HG03439 (cell line): Measurements from ENCODE around the gene NAGK.
"Not testable (repeated sequence)": the region's sequence is repeated elsewhere in the genome, so short reads cannot be mapped to it uniquely, and the experiment has no call there.

Experiments used
- ATAC-seq: cut with Tn5 transposase; IDR thresholded peaks from one replicate; pipeline ENCODE4 v1.9.1; 2021; ENCODE audit warnings: mild to moderate bottlenecking, moderate library complexity; ENCODE audit not compliant: unreplicated experiment

The NAGK gene

DNA sequence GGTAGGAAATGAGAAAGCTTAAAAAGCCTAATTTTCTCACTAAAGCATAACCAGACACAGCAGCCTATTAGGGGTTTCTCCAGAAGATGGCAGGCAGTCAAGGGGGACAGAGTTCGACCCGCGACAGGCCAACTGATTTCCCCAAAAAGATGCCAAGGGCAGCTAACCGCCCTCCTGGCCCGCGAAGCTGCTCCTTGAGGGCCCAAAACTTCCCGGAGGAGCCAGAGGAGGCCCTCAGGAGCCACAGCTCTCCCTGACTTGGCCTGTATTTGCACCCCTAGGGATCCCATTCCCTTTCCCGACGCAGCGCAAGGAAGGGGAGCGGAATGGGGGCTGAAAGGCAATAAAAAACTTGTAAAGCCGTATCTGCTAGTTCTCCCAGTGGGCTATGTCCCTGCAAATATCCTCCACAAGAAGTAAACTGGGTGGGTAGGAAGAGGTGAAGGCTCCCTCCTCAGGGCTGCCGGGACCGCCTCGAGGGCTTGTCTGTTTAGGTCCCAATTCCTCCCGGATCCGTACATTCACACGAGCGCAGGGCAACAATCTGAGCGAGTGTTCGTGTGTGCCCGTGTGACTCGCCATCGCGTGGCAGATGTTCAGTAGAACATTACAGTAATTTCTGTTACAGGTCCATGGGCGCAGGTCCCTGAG lies 756 bp upstream of the NAGK start:
- ATAC-seq, result no peak

DNA sequence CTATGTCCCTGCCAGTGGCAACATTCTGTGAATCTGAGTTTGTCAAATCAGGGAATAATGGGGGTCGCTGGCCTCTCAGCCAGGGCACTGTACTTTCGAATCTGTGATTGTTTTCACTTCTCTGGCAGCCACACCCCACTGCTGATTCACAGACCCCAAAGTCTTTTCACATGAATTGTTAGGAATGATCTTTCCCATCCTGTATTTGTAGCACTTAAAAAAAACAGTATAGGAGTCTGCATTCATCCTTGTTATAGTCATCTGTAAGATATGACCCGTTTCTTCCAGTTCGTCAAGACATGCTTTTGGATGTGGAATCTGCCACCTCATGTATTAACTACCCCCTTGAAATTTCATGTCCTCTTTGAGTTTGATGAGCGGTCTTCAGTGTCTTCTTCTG lies 928 bp downstream of the NAGK start:
- no peak for ATAC-seq

DNA sequence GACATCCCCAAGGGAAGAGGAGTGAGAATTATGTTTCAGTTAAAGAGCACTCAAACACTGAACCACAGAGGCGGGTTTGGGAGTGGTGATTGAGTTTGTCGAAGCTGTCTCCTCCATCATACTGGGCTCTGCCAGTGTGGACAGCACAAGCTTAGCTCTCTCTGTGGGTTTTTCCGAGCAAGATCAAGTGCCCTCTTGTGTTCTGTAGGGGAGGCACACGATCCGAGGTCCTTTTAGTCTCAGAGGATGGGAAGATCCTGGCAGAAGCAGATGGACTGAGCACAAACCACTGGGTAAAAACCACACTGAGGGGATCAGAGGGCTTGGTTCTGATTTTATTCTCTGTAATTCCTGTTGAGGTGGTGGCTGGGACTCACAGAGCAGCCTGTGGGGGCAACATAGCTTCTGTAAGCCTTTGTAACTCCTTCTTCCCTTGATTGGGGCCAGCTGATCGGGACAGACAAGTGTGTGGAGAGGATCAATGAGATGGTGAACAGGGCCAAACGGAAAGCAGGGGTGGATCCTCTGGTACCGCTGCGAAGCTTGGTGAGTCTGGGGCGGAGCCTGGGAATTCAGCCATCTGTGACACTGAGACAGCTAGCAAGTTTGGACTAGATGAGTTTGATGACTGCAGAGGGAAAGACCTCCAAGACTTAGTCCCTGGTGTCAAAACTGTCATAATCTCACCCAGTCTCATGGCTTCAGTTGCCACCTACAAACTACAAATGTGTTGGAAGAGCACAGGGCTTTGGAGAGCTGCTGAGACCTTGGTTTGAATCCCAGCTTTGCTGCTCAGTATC lies 2.0 kb downstream of the NAGK start:
- ATAC-seq, result no peak

DNA sequence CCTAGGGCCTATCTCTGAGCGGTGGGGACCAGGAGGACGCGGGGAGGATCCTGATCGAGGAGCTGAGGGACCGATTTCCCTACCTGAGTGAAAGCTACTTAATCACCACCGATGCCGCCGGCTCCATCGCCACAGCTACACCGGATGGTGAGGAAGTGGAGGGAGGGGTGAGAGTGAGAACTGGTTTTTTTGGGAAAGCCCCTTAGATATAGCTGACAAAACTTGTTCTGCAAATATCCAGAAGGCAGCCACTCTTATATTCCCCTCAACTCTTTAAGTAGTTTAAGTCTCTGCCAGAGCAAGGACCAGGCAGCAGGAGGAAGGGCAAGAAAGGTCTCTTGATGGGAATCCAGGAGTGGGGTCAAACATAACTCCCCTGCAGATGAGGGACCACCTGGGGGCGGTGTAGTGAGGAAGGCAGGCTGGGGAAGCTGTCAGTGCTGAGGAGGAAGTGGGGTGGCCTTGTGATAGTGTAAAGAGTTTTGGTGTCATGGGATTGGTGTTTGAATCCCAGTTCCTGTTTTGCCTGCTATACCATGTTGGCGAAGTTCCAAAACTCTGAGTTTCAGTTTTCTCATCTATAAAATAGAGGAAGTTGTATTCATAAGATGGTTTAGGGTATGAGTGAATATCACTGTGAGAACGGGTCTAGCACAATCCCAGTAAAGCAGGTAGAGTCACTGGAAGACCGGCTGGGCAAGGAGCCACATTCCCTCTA lies 3.4 kb downstream of the NAGK start:
- no peak for ATAC-seq

DNA sequence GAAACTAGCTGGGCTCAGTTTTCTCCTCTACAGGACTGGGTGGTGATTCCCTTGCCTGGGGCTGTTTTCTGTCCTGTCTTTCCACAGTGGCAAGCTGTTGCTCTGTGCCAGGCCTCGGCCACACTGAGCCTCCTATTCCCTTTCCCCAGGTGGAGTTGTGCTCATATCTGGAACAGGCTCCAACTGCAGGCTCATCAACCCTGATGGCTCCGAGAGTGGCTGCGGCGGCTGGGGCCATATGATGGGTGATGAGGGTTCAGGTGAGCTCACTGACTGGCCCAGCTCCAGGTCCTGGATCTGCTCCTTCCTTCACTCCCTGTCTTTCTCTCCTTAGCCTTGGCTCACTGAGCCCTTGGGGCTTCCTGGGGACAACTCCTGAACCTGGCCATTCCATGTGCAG lies 4.0 kb downstream of the NAGK start:
- ATAC-seq, result no peak

DNA sequence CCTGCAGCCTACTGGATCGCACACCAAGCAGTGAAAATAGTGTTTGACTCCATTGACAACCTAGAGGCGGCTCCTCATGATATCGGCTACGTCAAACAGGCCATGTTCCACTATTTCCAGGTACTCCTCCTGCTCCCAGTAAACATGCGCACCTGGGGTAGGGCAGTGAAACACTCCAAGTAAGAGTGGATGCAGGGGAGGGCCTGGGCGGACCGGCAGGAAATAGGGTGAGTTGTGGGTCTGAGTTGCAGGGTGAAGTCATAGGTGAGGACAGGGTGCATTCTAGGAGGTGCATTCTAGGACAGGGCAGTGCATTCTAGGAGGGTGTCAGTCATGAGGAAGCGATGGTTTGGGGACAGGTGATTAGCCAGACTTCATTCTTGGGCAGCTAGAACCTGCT lies 5.0 kb downstream of the NAGK start:
- ATAC-seq, result no peak

DNA sequence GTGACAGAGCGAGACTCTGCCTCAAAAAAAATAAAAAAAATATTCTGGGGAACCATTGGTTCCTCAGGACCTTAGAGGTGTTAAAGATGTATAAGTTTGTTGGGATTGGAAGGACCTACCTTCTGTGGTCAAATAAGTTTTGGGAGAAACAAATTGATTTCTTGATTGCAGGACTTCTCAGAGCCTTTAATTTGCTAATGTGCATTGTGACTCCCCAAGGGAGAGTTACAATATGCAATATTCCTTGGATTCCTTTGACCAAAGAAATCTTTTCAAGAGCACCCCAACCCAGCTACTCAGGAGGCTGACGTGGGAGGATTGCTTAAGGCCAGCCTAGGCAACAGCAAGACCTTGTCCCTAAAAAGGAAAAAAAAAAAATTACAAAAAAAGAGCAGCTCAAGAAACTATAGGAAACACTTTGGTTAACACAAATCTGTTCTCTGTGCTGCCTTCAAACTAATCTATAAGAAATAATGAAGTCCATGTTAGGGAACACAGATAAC lies 6.5 kb downstream of the NAGK start:
- no peak for ATAC-seq

DNA sequence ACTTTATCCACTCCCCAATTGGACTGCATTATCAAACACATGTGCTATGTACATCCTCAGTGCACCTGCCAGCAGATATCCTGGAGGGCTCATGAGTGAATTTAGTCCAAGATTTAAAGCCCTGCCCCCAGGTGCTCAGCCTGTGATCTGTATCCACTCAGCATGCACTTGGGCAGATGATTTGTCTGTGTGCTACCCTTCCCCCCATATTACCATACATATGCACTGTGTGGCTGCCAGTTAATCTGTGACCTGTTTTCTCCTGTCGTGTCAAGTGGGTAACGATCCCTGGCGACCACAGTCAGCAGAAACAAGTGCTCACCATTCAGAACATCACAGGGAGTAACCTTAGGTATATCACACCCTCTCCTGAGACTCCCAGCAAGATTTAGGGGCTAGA lies 10.2 kb downstream of the NAGK start:
- ATAC-seq, result no peak

DNA sequence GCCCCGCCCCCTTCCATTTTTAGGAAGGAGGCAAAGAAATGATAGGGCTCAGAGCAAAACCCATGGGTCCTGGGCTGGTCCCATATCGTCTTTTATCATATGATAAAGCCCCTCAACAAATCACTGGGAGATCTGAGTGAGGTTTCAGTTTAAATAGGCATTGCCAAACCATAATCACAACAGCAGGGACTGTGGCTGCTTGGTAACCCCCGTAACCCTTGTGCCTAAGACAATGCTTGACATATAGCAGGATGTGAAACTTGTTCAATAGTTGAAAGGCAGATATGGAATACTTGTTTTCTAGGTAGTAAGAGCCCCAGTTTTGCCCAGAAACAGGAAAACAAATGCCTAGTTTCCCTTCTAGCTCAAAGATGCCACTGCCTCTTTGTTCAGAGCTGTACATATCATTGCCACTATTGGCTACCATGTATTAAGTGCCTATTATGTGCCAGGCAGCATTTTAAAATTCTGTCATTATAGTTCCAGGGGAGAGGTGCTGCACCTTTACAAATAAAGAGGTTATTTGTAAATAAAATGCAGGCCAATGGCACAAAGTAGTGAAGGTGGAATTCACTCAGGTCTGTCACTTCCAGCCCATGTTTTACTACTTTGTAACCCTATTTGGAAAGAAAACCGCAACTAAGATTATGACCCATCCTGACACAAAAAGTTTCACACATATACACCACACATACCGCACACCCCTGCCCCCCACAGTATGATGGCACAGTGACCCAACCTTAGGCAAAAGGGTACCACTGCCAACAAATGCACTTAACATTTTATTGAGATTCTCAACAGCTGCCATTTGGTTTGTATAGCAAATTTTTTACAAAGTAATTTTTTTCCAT lies 14.2 kb downstream of the NAGK start:
- peak; percentile 56 for ATAC-seq

DNA sequence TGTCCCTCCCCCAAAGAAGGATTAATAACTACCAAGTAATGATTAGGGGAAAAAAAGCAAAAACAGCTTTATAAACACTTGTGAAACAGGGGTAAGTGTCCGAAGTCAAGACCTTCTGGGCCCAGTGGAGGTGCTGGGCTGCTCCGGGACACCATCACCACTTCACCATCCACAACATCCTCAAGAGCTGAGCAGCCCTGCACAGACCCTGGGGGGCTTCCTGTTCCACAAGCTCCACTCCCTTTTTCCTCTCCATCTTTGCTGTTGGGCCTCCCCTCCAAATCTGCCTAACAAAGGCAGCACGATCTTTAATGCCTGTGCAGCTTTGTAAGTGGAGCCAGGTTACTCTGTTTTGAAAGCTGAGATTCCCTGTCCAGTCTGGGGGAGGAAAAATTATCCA lies 14.8 kb downstream of the NAGK start:
- not testable (repeated sequence) for ATAC-seq

DNA sequence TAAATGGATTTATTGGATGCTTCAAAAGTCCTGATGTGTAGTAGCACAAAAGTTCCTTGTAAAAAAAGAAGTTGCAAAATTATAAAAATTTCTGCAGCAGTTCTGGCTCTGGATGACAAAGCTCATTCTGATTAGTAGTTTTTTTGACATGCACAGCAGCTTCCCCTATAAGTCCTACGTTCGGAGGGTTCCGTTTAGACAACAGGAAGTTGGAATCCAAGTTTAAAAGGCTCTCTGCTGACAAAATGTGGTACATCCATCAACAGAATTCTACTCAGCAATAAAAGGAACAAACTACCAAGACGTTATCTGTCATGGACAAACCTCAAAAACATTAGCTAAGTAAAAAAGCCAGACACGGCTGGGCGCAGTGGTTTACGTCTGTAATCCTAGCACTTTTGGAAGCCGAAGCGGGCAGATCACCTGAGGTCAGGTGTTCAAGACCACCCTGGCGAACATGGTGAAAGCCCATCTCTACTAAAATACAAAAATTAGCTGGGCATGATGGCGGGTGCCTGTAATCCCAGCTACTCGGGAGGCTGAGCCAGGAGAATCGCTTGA lies 15.4 kb downstream of the NAGK start:
- ATAC-seq, result not testable (repeated sequence)

DNA sequence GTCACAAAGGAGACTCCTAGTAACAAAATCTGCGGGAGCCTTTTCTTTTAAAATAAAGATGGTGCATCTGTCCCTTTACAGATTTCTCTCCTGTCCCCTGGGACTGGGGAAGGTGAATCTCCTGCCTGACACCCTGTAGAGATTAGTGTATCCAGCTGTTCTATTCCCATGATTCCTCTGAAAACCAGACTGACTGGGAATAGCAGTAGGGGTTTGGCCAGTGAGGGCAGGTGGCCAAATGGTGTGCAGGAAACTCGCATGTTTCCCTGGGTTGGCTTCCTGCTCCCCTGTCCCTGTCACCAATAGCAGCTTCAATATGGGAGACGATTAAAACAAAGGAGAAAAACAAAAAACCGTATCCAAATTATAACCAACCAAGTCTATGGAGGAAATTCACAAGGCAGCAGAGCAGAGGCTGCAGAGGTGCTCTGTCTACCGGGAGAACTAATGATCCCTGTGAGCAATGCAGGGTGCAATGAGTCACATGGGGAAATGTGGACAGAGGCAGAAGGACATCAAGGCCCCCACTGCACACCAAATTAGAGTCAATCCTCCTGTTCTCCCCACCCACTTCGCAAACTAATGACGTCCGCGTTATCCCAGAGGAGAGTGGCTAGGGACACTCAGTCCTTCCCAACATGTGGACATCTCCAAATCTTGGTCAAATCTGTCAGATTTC lies 17.0 kb downstream of the NAGK start:
- not testable (repeated sequence) for ATAC-seq

DNA sequence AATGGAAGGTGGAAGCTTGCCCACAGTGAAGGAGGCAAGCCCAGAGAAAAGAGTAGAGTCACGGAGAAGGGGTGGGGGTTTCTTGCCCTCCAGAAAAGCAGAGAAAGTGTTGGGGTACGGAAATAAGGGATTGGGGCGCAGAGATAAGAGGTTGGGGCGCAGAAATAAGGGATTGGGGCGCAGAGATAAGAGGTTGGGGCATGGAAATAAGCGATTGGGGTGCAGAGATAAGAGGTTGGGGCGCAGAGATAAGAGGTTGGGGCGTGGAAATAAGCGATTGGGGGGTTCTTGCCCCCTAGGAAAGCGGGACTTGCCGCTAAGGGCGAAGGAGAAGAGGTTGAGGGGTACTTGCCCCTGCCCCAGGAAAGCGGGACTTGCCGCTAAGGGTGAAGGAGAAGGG lies 21.0 kb downstream of the NAGK start:
- not testable (repeated sequence) for ATAC-seq

DNA sequence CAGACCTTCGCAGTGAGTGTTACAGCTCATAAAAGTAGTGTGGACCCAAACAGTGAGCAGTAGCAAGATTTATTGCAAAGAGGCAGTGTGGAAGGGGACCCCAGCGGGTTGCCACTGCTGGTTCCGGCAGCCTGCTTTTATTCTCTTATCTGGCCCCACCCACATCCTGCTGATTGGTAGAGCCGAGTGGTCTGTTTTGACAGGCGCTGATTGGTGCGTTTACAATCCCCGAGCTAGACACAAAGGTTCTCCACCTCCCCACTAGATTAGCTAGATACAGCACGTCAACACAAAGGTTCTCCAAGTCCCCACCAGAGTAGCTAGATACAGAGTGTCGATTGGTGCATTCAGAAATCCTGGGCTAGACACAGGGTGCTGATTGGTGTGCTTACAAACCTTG lies 23.4 kb downstream of the NAGK start:
- not testable (repeated sequence) for ATAC-seq

DNA sequence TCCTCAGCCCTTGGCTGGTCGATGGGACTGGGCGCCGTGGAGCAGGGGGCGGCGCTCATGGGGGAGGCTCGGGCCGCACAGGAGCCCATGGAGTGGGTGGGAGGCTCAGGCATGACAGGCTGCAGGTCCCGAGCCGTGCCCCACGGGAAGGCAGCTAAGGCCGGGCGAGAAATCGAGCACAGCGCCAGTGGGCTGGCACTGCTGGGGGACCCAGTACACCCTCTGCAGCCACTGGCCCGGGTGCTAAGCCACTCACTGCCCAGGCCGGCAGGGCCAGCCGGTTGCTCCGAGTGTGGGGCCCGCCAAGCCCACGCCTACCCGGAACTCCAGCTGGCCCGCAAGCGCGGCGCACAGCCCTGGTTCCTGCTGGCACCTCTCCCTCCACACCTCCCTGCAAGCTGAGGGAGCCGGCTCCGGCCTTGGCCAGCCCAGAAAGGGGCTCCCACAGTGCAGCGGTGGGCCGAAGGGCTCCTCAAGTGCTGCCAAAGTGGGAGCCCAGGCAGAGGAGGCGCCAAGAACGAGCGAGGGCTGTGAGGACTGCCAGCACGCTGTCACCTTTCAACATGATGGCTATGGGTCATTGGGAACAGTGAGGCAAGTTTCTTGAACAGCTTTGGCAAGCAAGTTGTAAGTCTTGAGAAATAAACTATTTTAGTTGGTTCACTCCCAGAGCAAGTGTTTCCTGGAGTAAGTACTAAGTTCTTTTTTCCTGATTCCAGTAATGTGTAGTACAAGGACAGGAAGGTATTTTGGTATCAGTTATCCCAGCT lies 24.2 kb downstream of the NAGK start:
- ATAC-seq, result not testable (repeated sequence)

DNA sequence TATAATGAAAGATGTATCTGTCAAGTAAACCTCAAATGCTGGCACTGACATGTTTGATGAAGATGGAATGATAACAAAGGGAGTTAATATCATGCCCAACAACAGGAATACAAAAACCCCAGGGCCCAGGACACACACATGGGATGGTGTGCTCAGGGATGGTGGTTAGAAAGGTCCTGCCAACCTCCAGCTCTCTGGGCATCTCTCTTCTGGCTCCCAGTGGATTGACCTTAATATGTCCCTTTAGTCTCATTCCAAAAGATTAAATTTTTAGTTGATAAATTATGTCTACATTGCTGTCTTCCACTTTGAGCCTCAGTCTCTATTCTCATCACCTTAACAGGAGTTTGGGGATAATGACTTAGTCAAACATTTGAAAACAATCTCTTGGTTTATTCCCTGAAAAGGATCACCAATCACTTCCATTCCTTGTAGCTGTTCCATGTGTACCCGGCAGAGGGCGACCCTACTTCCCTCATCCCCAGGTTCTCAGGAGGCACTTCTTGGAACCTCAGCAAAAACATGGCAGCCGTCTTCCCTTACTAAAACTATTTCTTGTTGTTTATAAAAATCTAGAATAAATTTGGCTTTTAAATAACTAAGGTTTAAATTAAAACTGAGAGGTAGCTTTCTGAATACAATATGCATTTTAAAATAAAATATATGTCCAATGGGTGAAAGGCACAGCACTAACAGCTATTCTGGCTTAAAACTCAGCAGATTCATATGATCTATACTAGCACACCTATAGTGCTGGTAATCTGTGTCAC lies 31.9 kb downstream of the NAGK start:
- no peak for ATAC-seq

DNA sequence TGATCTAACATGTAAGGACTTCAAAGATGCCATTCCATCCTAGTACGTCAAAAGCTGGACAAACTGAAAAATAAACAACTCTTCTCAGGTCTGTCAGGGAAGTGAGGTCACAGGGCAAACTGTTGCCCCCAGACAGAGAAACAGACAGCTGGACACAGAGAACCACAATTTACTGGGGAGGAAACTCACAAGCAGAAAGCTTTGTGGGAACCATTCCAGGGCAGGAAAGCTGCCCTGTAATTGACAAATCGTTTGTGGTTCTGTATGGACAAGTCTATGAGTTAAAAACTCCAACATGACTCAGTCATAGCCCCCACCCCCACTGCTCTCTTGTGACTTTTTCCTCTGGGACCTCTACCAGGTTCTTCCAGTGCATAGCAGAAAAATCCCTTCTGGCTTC lies 33.2 kb downstream of the NAGK start:
- no peak for ATAC-seq

DNA sequence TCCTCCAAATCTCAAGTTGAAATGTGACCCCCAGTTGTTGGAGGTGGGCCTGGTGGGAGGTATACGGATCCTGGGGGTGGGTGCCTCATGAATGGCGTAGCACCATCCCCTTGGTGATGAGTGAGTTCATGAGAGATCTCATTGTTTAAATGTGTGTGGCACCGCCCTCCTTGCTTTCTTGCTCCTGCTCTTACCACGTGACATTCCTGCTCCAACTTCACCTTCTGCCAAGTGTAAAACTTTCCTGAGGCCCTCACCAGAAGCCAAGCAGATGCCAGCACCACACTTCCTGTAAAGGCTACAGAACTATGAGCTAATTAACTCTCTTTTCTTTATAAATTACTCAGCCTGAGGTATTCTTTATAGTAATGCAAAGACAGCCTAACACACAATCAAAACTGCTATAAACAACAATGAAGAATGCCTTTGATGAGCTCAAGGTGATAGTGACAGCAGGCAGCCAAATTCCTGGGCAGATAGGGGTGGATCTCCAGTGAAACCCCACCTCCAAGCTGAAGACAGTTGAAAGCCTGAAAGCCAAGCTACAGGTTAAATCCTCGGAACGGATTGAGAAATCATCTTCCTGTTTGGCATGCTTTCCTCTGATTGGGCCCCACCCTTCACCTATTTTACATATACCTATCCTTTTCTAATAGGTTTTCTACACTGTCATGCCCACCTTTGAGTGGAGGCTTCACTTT lies 34.7 kb downstream of the NAGK start:
- ATAC-seq, result no peak
